Transverse colon (tissue), 4 donors: ENCODE measurements around the gene ANKFN1.

Experiments used
- EP300 ChIP-seq: sonication (generic); formaldehyde crosslinking; IDR thresholded peaks from one replicate; pipeline ENCODE4 v1.6.1; 2017; ENCODE audit warnings: antibody characterized with exemption, low read depth
- POLR2A ChIP-seq: fragments of 450-650 bp; IDR thresholded peaks from one replicate; pipeline ENCODE4 v1.6.1; 2016; ENCODE audit warnings: antibody characterized with exemption, mild to moderate bottlenecking, moderate library complexity
- POLR2AphosphoS5 ChIP-seq, 3 donors: sonication (generic); formaldehyde crosslinking; IDR thresholded peaks; one replicate each; pipeline ENCODE4 v1.6.1; 2016; ENCODE audit warnings: antibody characterized with exemption in 3 of 3
- TF ChIP-seq, protein P1 (sequence below), 5 experiments: fragments of 200-600 bp in 3 of 5; fragments of 450-650 bp in 2 of 5; sonication (generic) in 3 of 5; IDR thresholded peaks; 1 replicate in 2 of 5; 2 replicates in 3 of 5; pipeline ENCODE4 v1.5.1; 2016 to 2017; ENCODE audit warnings: antibody characterized with exemption in 5 of 5, inconsistent platforms in 3 of 5, mild to moderate bottlenecking in 2 of 5, moderate library complexity in 1 of 5

DNA sequence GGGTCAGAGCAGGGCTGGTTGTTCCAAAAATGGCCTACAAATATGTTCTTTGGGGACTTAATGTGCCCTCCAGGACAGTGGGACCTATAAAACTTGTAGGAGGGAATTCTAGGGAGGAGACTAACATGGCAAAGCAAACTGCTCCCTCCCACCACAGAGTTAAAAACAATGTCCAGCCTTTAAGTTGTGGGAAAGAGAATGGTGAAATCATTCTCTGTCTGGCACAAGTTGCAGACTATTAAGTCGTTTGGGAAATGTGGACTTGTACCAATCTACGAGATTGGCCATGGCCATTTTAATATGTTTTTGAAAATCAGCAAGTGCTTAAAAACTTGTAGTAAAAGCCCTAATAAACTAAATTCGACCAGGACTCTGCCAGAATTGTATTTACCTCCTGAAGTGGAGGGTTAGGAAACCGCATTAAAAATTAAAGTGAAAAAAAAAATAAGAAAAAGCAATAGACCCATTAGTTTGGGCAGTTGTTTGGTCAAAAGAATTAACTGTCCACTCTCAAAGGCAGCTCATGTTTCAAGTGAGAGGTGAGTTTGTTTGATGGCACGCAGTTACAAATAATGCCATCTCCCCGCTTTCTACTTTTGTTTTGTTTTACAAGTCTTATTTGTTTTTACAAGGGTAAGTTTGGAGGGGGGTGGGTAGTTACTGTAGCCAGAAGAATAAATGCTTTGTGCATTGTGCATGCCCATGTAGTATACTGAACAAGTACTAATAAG is 32.4 kb downstream of the ANKFN1 start:
- TF ChIP-seq POLR2AphosphoS5 (IDR thresholded peaks at IDR 0.05) (no peak), POLR2A (no peak), EP300 (no peak)
- TF ChIP-seq, protein P1, sequence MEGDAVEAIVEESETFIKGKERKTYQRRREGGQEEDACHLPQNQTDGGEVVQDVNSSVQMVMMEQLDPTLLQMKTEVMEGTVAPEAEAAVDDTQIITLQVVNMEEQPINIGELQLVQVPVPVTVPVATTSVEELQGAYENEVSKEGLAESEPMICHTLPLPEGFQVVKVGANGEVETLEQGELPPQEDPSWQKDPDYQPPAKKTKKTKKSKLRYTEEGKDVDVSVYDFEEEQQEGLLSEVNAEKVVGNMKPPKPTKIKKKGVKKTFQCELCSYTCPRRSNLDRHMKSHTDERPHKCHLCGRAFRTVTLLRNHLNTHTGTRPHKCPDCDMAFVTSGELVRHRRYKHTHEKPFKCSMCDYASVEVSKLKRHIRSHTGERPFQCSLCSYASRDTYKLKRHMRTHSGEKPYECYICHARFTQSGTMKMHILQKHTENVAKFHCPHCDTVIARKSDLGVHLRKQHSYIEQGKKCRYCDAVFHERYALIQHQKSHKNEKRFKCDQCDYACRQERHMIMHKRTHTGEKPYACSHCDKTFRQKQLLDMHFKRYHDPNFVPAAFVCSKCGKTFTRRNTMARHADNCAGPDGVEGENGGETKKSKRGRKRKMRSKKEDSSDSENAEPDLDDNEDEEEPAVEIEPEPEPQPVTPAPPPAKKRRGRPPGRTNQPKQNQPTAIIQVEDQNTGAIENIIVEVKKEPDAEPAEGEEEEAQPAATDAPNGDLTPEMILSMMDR (IDR thresholded peaks at IDR 0.05) = no peak
